Mesenchymal stem cell (in vitro differentiated cells and primary cell): Measurements from ENCODE around the gene RPS4Y2. TPM values are rescaled to one million over a fixed set of nuclear protein-coding genes. Genes with fewer than 3 reads are reported as not detected.

Experiments
- DNase-seq: peaks from one replicate; pipeline ENCODE4 v3.0.0-alpha.2; 2013
- H2AFZ ChIP-seq: one replicate; pipeline ENCODE4 v1.6.1; 2013; ENCODE audit warnings: low read depth, mild to moderate bottlenecking, control low read depth, inconsistent platforms, low read length, moderate library complexity
- H2AK5ac ChIP-seq: 2 replicates; pipeline ENCODE4 v1.6.1; 2013; ENCODE audit warnings: low read length, moderate library complexity, mild to moderate bottlenecking, inconsistent platforms; ENCODE audit not compliant: severe bottlenecking
- H2BK120ac ChIP-seq: one replicate; pipeline ENCODE4 v1.6.1; 2013; ENCODE audit warnings: low read depth, mild to moderate bottlenecking, inconsistent platforms, low read length, moderate library complexity
- H2BK12ac ChIP-seq, 2 experiments: one replicate each; pipeline ENCODE4 v1.6.1; 2013; ENCODE audit warnings: inconsistent platforms in 2 of 2, low read length in 2 of 2, mild to moderate bottlenecking in 2 of 2, moderate library complexity in 2 of 2, control low read depth in 1 of 2
- H2BK15ac ChIP-seq: one replicate; pipeline ENCODE4 v1.6.1; 2013; ENCODE audit warnings: mild to moderate bottlenecking, low read depth, inconsistent platforms; ENCODE audit not compliant: poor library complexity, severe bottlenecking
- H2BK5ac ChIP-seq: 2 replicates; pipeline ENCODE4 v1.6.1; 2013; ENCODE audit warnings: low read depth, mild to moderate bottlenecking, low read length, control low read depth, inconsistent platforms; ENCODE audit not compliant: poor library complexity, severe bottlenecking
- H3K14ac ChIP-seq, 2 experiments: one replicate each; pipeline ENCODE4 v1.6.1; 2013; ENCODE audit warnings: inconsistent platforms in 2 of 2, low read length in 2 of 2, control low read depth in 1 of 2, mild to moderate bottlenecking in 1 of 2, moderate library complexity in 1 of 2
- H3K18ac ChIP-seq, 2 experiments: one replicate each; pipeline ENCODE4 v1.6.1; 2013; ENCODE audit warnings: inconsistent platforms in 2 of 2, low read length in 2 of 2, control low read depth in 1 of 2, low read depth in 1 of 2, mild to moderate bottlenecking in 1 of 2
- H3K23ac ChIP-seq, 2 experiments: one replicate each; pipeline ENCODE4 v1.6.1; 2013; ENCODE audit warnings: inconsistent platforms in 2 of 2, low read length in 2 of 2, mild to moderate bottlenecking in 2 of 2, moderate library complexity in 2 of 2, control low read depth in 1 of 2
- H3K27ac ChIP-seq: 2 replicates; pipeline ENCODE4 v1.5.1; 2013; ENCODE audit warnings: mild to moderate bottlenecking, moderate library complexity, low read length, control low read depth, inconsistent platforms; ENCODE audit not compliant: poor library complexity, severe bottlenecking
- H3K27me3 ChIP-seq, 2 experiments: 2 replicates each; pipeline versions ENCODE4 v1.6.1 to v1.7.0; 2013; ENCODE audit warnings: low read length in 2 of 2, mild to moderate bottlenecking in 2 of 2, moderate library complexity in 2 of 2, control low read depth in 1 of 2, inconsistent platforms in 1 of 2; ENCODE audit not compliant: control insufficient read depth in 1 of 2, insufficient read depth in 1 of 2
- H3K36me3 ChIP-seq, 2 experiments: 2 replicates each; pipeline versions ENCODE4 v1.6.1 to v1.7.0; 2013; ENCODE audit warnings: low read length in 2 of 2, control low read depth in 1 of 2, inconsistent platforms in 1 of 2, low read depth in 1 of 2, mild to moderate bottlenecking in 1 of 2; ENCODE audit not compliant: insufficient read depth in 2 of 2, control insufficient read depth in 1 of 2
- H3K4ac ChIP-seq, 2 experiments: one replicate each; pipeline ENCODE4 v1.6.1; 2013; ENCODE audit warnings: inconsistent platforms in 2 of 2, low read length in 2 of 2, mild to moderate bottlenecking in 2 of 2, moderate library complexity in 2 of 2, control low read depth in 1 of 2, low read depth in 1 of 2
- H3K4me1 ChIP-seq: 2 replicates; pipeline ENCODE4 v1.6.1; 2013; ENCODE audit warnings: low read depth, low read length, control low read depth; ENCODE audit not compliant: control insufficient read depth, insufficient read depth
- H3K4me2 ChIP-seq: 2 replicates; pipeline ENCODE4 v1.6.1; 2013; ENCODE audit warnings: low read length, mild to moderate bottlenecking, inconsistent platforms; ENCODE audit not compliant: poor library complexity, severe bottlenecking
- H3K4me3 ChIP-seq, 2 experiments: 2 replicates each; pipeline versions ENCODE4 v1.5.1 to v1.7.0; 2013; ENCODE audit warnings: low read length in 2 of 2, mild to moderate bottlenecking in 2 of 2, control low read depth in 1 of 2, low read depth in 1 of 2; ENCODE audit not compliant: insufficient read depth in 1 of 2
- H3K79me1 ChIP-seq: replicated peaks from 2 replicates; pipeline ENCODE4 v1.6.1; 2013; ENCODE audit warnings: mild to moderate bottlenecking, control low read depth, low read length, inconsistent platforms; ENCODE audit not compliant: poor library complexity, severe bottlenecking
- H3K9ac ChIP-seq: 2 replicates; pipeline ENCODE4 v1.7.0; 2013; ENCODE audit warnings: mild to moderate bottlenecking, low read length, moderate library complexity
- H3K9me3 ChIP-seq: 2 replicates; pipeline ENCODE4 v1.7.0; 2013; ENCODE audit warnings: mild to moderate bottlenecking, low read length; ENCODE audit not compliant: control insufficient read depth
- H4K8ac ChIP-seq: one replicate; pipeline ENCODE4 v1.6.1; 2013; ENCODE audit warnings: inconsistent platforms, mild to moderate bottlenecking, low read length, moderate library complexity
- H4K91ac ChIP-seq: one replicate; pipeline ENCODE4 v1.6.1; 2013; ENCODE audit warnings: mild to moderate bottlenecking, low read length, inconsistent platforms
- WGBS: methylation state at CpG from one replicate; pipeline ENCODE4 v1.1.7; 2013; ENCODE audit warnings: mixed read lengths; 5-methylcytosine and 5-hydroxymethylcytosine counted together
- polyA plus RNA-seq, 2 experiments: library from polyadenylated mRNA; stranded (reverse); fragments of 200-250 nt; gene quantifications; one replicate each; pipeline ENCODE4 v1.2.3, GENCODE V29; 2013

Gene RPS4Y2
- polyA plus RNA-seq (2013, experiment 1 of 2) = not detected
- polyA plus RNA-seq (2013, experiment 2 of 2) = not detected

DNA sequence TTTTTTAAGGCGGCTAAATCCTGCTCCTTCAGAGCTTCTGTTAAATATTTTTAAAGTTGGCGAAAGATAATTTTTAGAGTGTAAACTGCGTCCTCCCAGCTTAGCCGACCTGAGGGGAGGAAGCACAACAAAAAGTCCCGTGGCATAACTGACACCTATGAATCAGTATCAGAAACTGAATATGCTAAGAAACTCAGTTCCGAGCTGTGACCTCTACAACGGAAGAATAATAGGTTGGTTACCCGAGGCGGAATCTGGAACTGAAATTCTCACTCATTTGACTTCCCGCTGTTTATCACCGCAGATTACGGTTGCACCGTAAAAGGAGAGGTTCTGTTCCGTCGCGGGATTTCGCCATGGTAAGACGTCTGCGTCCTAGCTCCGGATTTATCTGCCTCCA lies at the start of gene RPS4Y2:
Gene RPS4Y2 (plus strand): TSS at position 301 of the 400 bp plus-strand sequence. CDS start 56 bp downstream, at position 357.
- H3K18ac ChIP-seq = no peak within 1 kb of the TSS
- H3K14ac ChIP-seq = no peak within 1 kb of the TSS
- H3K27ac ChIP-seq = no peak within 1 kb of the TSS
- H3K4me1 ChIP-seq = no peaks in the 10 kb centered on the region
- no peak within 1 kb of the TSS for H2AK5ac ChIP-seq
- H4K8ac ChIP-seq = no peak within 1 kb of the TSS
- no peak within 1 kb of the TSS for H2BK120ac ChIP-seq
- H3K36me3 ChIP-seq = no peaks in the 10 kb centered on the region
- no peak within 1 kb of the TSS for H3K4ac ChIP-seq
- H2BK12ac ChIP-seq = no peak within 1 kb of the TSS
- H3K9ac ChIP-seq = no peak within 1 kb of the TSS
- no peak for DNase-seq
- 94% methylated on average over 19 of the region's 20 CpGs for WGBS
- H3K4me3 ChIP-seq = no peak within 1 kb of the TSS
- no peak within 1 kb of the TSS for H2BK5ac ChIP-seq
- no peaks in the 10 kb centered on the region for H3K79me1 ChIP-seq
- no peak within 1 kb of the TSS for H2AFZ ChIP-seq
- no peak within 1 kb of the TSS for H3K23ac ChIP-seq
- H2BK15ac ChIP-seq = no peak within 1 kb of the TSS
- H3K4me2 ChIP-seq = no peak within 1 kb of the TSS
- H3K9me3 ChIP-seq = no peaks in the 10 kb centered on the region
- H3K27me3 ChIP-seq = no peaks in the 10 kb centered on the region
- no peak within 1 kb of the TSS for H4K91ac ChIP-seq

DNA sequence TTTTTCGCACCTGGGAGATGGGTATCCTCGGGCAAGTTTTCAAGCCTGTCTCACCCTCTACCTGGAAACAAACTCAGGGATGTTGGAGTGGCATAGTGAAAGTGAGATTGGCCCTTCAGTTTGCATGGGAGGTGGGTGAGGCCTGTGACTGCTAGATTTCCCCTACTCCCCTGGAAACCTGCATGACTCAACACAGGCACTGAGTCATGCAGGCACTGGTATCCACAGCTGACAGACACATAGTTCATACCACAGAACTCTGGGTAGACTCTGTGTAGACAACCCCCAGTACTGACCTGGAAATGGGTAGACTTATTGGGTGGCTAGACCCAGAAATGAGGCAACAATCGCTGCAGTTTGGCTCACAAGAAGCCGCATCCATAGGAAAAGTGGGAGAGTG lies 41.5 kb upstream of the RPS4Y2 start:
- no peak overlapping the region for H2AFZ ChIP-seq
- H3K79me1 ChIP-seq = no peaks in the 10 kb centered on the region
- H3K23ac ChIP-seq = no peak overlapping the region
- no peak overlapping the region for H4K8ac ChIP-seq
- no peaks in the 10 kb centered on the region for H3K36me3 ChIP-seq
- H3K4me1 ChIP-seq = no peaks in the 10 kb centered on the region
- no peak overlapping the region for H2BK120ac ChIP-seq
- H3K4me3 ChIP-seq = no peak overlapping the region
- no peak overlapping the region for H4K91ac ChIP-seq
- no peak overlapping the region for H3K18ac ChIP-seq
- H3K9me3 ChIP-seq = no peaks in the 10 kb centered on the region
- no peak overlapping the region for H3K27ac ChIP-seq
- H3K27me3 ChIP-seq = no peaks in the 10 kb centered on the region
- H3K14ac ChIP-seq = no peak overlapping the region
- H2BK5ac ChIP-seq = no peak overlapping the region
- H2BK12ac ChIP-seq = no peak overlapping the region
- H3K9ac ChIP-seq = no peak overlapping the region
- no CpG with 5 or more reads among the region's 4 CpGs for WGBS
- DNase-seq = no peak
- H3K4ac ChIP-seq = no peak overlapping the region
- H2AK5ac ChIP-seq = no peak overlapping the region
- H3K4me2 ChIP-seq = no peak overlapping the region
- no peak overlapping the region for H2BK15ac ChIP-seq

DNA sequence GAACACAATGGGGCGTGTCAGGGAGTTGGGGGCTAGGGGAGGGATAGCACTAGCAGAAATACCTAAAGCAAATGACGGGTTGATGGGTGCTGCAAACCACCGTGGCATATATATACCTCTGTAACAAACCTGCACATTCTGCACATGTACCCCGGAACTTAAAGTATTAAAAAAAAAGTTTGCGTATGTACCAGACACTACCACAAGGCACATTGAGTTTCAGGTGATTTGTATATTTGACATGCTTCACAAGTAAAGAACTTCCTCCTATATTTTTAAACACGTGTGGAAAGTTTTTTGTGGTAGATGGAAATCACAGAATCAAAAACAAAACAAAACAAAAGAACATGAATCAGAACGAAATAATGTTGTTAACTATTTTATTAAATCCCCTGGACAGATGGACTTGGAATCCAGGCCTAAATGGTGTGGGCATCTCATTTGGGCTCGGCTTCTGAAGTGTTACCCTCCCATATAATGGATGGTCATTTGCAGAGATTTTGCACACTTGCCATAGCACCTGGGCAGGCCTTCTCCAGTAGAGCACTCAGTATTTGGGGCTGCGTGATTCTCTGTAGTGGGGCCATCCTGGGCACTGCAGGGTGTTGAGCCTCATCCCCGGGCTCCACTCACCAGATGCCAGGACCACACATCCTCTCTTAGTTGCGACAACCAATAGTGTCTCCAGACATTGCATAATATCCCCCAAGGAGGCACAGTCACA lies 29.6 kb upstream of the RPS4Y2 start:
- Histone ChIP-seq H3K4me3 (no peak overlapping the region), H3K4me1 (no peaks in the 10 kb centered on the region), H3K9me3 (no peaks in the 10 kb centered on the region), H2AK5ac (no peak overlapping the region), H2BK5ac (no peak overlapping the region), H2BK120ac (no peak overlapping the region), H3K4ac (no peak overlapping the region), H2BK12ac (no peak overlapping the region), H3K9ac (no peak overlapping the region), H4K91ac (no peak overlapping the region), H3K27me3 (no peaks in the 10 kb centered on the region), H2BK15ac (no peak overlapping the region), H4K8ac (no peak overlapping the region), H3K36me3 (no peaks in the 10 kb centered on the region), H3K14ac (no peak overlapping the region), H3K79me1 (no peaks in the 10 kb centered on the region), H3K18ac (no peak overlapping the region), H3K23ac (no peak overlapping the region), H2AFZ (no peak overlapping the region), H3K27ac (no peak overlapping the region), H3K4me2 (no peak overlapping the region)
- 65% methylated on average over 5 of the region's 11 CpGs for WGBS
- no peak for DNase-seq

DNA sequence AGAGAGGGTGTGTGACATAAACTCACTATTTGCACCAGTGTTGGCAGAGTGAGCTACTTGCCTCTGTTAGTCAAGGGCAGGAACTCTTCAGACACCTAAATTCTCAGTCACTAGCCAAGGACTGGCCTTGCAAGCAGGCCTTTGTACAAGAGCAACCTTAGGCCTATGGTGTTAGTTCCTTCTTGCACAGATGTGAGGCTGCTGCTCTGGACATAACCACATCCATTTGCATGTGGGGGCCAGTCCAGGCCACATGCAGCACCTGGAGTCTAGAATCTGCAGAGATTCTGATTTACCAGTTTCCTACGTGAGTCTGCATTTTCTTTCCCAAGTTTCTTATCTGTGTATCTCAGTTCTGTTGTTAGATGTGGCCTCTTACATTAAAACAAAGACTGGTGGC lies 20.7 kb upstream of the RPS4Y2 start:
- Histone ChIP-seq H3K4me1 (no peaks in the 10 kb centered on the region), H2BK5ac (no peak overlapping the region), H3K27ac (no peak overlapping the region), H2BK15ac (no peak overlapping the region), H2AK5ac (no peak overlapping the region), H3K79me1 (no peaks in the 10 kb centered on the region), H2BK12ac (no peak overlapping the region), H3K4ac (no peak overlapping the region), H3K9ac (no peak overlapping the region), H3K18ac (no peak overlapping the region), H3K4me2 (no peak overlapping the region), H4K8ac (no peak overlapping the region), H3K14ac (no peak overlapping the region), H3K9me3 (no peaks in the 10 kb centered on the region), H4K91ac (no peak overlapping the region), H3K4me3 (no peak overlapping the region), H2BK120ac (no peak overlapping the region), H3K23ac (no peak overlapping the region), H3K36me3 (no peaks in the 10 kb centered on the region), H2AFZ (no peak overlapping the region), H3K27me3 (no peaks in the 10 kb centered on the region)
- no peak for DNase-seq
- WGBS = no CpG with 5 or more reads among the region's 1 CpG
